ENCODE data around the gene SLMAP. TPM values are rescaled to one million over a fixed set of nuclear protein-coding genes. Genes with fewer than 3 reads are reported as not detected.

SLMAP gene
- polyA plus RNA-seq, 1 donor (not counting 4 experiments of a cell fraction or from before 2014, with no cell fraction given) = 58.0 TPM

DNA sequence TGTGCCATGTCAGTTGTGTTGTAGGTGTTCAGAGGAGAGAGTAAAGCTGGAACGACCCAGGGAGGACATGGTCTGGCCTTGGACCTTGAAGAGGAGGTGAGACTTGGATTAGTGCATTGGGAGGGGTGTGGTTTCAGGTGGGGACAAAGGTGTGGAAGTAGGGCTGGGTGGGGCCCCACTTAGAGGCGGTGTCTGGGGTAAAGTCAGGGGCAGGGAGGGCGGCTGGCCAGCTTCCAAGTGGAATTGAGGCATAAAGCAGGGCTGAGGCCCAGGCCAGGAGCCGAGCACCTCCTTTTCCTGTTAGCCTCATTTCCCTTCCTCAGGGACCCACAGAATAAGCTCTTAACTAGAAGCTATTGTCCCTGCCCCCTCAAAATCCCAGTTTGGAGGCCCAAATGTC, 215.9 kb downstream of the SLMAP start:
- H2AFZ ChIP-seq (ENCODE audit: control insufficient read depth, low read length) = no peak overlapping the region
- H3K27ac ChIP-seq (ENCODE audit: control insufficient read depth, insufficient read depth, low read length) = peak overlapping the region; percentile 71
- H3K79me2 ChIP-seq (ENCODE audit: control insufficient read depth, insufficient read depth, low read length) = peaks cover 6% of the 10 kb centered on the region
- peak overlapping the region; percentile 71 for H3K9ac ChIP-seq (ENCODE audit: control insufficient read depth, extremely low read depth, insufficient read depth, low read length)
- peak overlapping the region in 2 of 3 experiments; percentile 23 to 55 for H3K4me3 ChIP-seq (ENCODE audit: control insufficient read depth in 2 of 3, extremely low read depth in 1 of 3, insufficient read depth in 2 of 3, low read depth in 1 of 3, low read length in 3 of 3)
- H3K9me3 ChIP-seq (ENCODE audit: control insufficient read depth, low read depth, low read length) = no peaks in the 10 kb centered on the region
- H3K36me3 ChIP-seq (ENCODE audit: control insufficient read depth in 2 of 2, extremely low read depth in 1 of 2, insufficient read depth in 2 of 2, low read length in 2 of 2) = no peaks in the 10 kb centered on the region
- TF ChIP-seq, protein P1, sequence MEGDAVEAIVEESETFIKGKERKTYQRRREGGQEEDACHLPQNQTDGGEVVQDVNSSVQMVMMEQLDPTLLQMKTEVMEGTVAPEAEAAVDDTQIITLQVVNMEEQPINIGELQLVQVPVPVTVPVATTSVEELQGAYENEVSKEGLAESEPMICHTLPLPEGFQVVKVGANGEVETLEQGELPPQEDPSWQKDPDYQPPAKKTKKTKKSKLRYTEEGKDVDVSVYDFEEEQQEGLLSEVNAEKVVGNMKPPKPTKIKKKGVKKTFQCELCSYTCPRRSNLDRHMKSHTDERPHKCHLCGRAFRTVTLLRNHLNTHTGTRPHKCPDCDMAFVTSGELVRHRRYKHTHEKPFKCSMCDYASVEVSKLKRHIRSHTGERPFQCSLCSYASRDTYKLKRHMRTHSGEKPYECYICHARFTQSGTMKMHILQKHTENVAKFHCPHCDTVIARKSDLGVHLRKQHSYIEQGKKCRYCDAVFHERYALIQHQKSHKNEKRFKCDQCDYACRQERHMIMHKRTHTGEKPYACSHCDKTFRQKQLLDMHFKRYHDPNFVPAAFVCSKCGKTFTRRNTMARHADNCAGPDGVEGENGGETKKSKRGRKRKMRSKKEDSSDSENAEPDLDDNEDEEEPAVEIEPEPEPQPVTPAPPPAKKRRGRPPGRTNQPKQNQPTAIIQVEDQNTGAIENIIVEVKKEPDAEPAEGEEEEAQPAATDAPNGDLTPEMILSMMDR (optimal IDR thresholded peaks at IDR 0.05 in 1 of 3, IDR thresholded peaks at IDR 0.05 in 1 of 3, conservative IDR thresholded peaks at IDR 0.05 in 1 of 3; ENCODE audit: extremely low read depth in 1 of 3, insufficient read depth in 2 of 3, low read length in 3 of 3) = no peak
- no peak for TF ChIP-seq EZH2 (IDR thresholded peaks at IDR 0.05; ENCODE audit: low read length)
- dilution Hi-C loops (cut with MboI; ENCODE audit: extremely low pct_ligation_motif_present, low sequenced_read_pairs) = no loop called here
- H4K20me1 ChIP-seq (ENCODE audit: control insufficient read depth, extremely low read depth, insufficient read depth, low read length) = no peaks in the 10 kb centered on the region
- FAIRE-seq (peak; percentile 62), DNase-seq (ENCODE audit: low read depth, low spot score) (no peak)
- H3K27me3 ChIP-seq (ENCODE audit: control insufficient read depth, extremely low read depth, insufficient read depth, low read length) = no peaks in the 10 kb centered on the region
- no peaks in the 10 kb centered on the region for H3K9me1 ChIP-seq (ENCODE audit: control insufficient read depth, extremely low read depth, insufficient read depth, low read length)
- peak overlapping the region; percentile 69 for H3K4me2 ChIP-seq (ENCODE audit: control insufficient read depth, extremely low read depth, insufficient read depth, low read depth, low read length)
- peaks cover 71% of the 10 kb centered on the region for H3K4me1 ChIP-seq (ENCODE audit: control insufficient read depth, extremely low read depth, insufficient read depth, low read length)

DNA sequence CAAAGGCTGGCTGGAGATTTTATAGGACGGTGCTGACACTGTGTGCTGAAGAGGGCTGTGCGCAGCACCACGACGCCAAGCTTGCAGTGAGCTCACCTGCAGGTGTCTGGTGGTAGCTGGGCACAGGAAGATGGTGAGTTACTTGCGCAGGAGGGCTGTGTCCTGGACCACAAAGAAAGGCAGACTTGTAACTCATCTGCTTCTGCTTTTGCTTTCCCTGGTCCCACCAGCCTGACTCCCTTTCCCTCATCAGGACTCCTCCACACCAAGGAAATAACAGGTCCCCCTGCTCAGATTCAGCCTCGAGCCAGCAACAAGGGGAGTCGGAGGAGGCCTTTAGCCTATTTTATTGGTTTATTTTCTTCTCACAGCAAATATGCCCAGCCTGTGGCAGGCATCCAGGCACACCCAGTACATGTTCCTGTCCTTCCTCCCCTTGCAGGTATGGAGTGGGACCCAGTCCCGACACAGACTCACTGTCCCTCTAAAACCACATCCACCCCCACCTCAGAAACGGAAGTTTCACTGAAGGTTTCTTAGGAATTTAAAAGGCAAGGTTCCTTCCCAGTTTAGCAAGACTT, 216.5 kb downstream of the SLMAP start:
- no peak overlapping the region for H2AFZ ChIP-seq (ENCODE audit: control insufficient read depth, low read length)
- no peaks in the 10 kb centered on the region for H3K9me3 ChIP-seq (ENCODE audit: control insufficient read depth, low read depth, low read length)
- H3K9me1 ChIP-seq (ENCODE audit: control insufficient read depth, extremely low read depth, insufficient read depth, low read length) = no peaks in the 10 kb centered on the region
- FAIRE-seq = peak; percentile 87
- no peaks in the 10 kb centered on the region for H4K20me1 ChIP-seq (ENCODE audit: control insufficient read depth, extremely low read depth, insufficient read depth, low read length)
- H3K27ac ChIP-seq (ENCODE audit: control insufficient read depth, insufficient read depth, low read length) = peak overlapping the region; percentile 71
- TF ChIP-seq, protein P1 (optimal IDR thresholded peaks at IDR 0.05 in 1 of 3, IDR thresholded peaks at IDR 0.05 in 1 of 3, conservative IDR thresholded peaks at IDR 0.05 in 1 of 3; ENCODE audit: extremely low read depth in 1 of 3, insufficient read depth in 2 of 3, low read length in 3 of 3) = no peak
- TF ChIP-seq EZH2 (IDR thresholded peaks at IDR 0.05; ENCODE audit: low read length) = no peak
- peaks cover 6% of the 10 kb centered on the region for H3K79me2 ChIP-seq (ENCODE audit: control insufficient read depth, insufficient read depth, low read length)
- H3K4me2 ChIP-seq (ENCODE audit: control insufficient read depth, extremely low read depth, insufficient read depth, low read depth, low read length) = peak overlapping the region; percentile 69
- H3K4me1 ChIP-seq (ENCODE audit: control insufficient read depth, extremely low read depth, insufficient read depth, low read length) = peaks cover 77% of the 10 kb centered on the region
- H3K36me3 ChIP-seq (ENCODE audit: control insufficient read depth in 2 of 2, extremely low read depth in 1 of 2, insufficient read depth in 2 of 2, low read length in 2 of 2) = no peaks in the 10 kb centered on the region
- no peak for DNase-seq (ENCODE audit: low read depth, low spot score)
- dilution Hi-C loops (cut with MboI; ENCODE audit: extremely low pct_ligation_motif_present, low sequenced_read_pairs) = no loop called here
- peak overlapping the region in 2 of 3 experiments; percentile 23 to 55 for H3K4me3 ChIP-seq (ENCODE audit: control insufficient read depth in 2 of 3, extremely low read depth in 1 of 3, insufficient read depth in 2 of 3, low read depth in 1 of 3, low read length in 3 of 3)
- peak overlapping the region; percentile 71 for H3K9ac ChIP-seq (ENCODE audit: control insufficient read depth, extremely low read depth, insufficient read depth, low read length)
- no peaks in the 10 kb centered on the region for H3K27me3 ChIP-seq (ENCODE audit: control insufficient read depth, extremely low read depth, insufficient read depth, low read length)
